LNCAP (cell line): Measurements from ENCODE around the gene ECHS1.

Experiments used
- CTCF ChIP-seq: fragments of 450-650 bp; IDR thresholded peaks from 2 replicates; pipeline ENCODE4 v1.5.1; 2017; ENCODE audit warnings: mild to moderate bottlenecking

The ECHS1 gene

GRCh38 chr10:133388236-133388972 is 15.2 kb upstream of the ECHS1 start:
- no peak for TF ChIP-seq CTCF

- TF ChIP-seq CTCF = no peak
Observed at GRCh38 chr10:133385214-133385613, 12.1 kb upstream of the ECHS1 start.

- TF ChIP-seq CTCF = no peak
Observed at GRCh38 chr10:133384071-133384470, 10.9 kb upstream of the ECHS1 start.

- TF ChIP-seq CTCF = no peak
Observed at GRCh38 chr10:133383551-133383950, 10.4 kb upstream of the ECHS1 start.

- TF ChIP-seq CTCF = no peak
Observed at GRCh38 chr10:133381036-133381435, 7.9 kb upstream of the ECHS1 start.

- no peak for TF ChIP-seq CTCF
Observed at GRCh38 chr10:133379801-133380666, 6.9 kb upstream of the ECHS1 start.

- TF ChIP-seq CTCF = no peak
Observed at GRCh38 chr10:133379152-133379800, 6.1 kb upstream of the ECHS1 start, which contains the start of gene PAOX. Gene PAOX, plus strand, starts transcription at chr10:133379262. Its CDS starts 55 bp downstream, at chr10:133379317.
